Endothelial cell of umbilical vein (primary cell): ENCODE data around the gene ITGA3. TPM values are rescaled to one million over a fixed set of nuclear protein-coding genes. Genes with fewer than 3 reads are reported as not detected.

Experiments used
- BruUV-seq: library from RNA; stranded (reverse); fragments of 400-500 nt; replicated peaks from 2 replicates; lab custom pipeline; 2021; lab: Mats Ljungman, UMichigan
- CTCF ChIA-PET: fragments of 300-600, 350-600 bp; sonication (Branson Sonifier 250); formaldehyde crosslinking; loops from one replicate; lab custom pipeline; 2021; ENCODE audit warnings: antibody characterized with exemption, inconsistent platforms; lab: Charles Lee
- POLR2A ChIA-PET: fragments of 300-600, 350-600 bp; sonication (Branson Sonifier 250); formaldehyde crosslinking; loops from one replicate; lab custom pipeline; 2021; ENCODE audit warnings: antibody characterized with exemption, inconsistent platforms; lab: Charles Lee
- DNase-seq: peaks from one replicate; pipeline ENCODE4 v3.0.0-alpha.2; 2011; ENCODE audit warnings: low read depth, low spot score
- FAIRE-seq: peaks from 2 replicates; lab custom pipeline; 2011; peaks lifted over from hg19 to GRCh38; lab: Jason Lieb, UNC
- H2AFZ ChIP-seq: 2 replicates; pipeline ENCODE4 v1.6.0; 2012; ENCODE audit warnings: low read depth, low read length, control low read depth, inconsistent platforms
- H3K27ac ChIP-seq: 2 replicates; pipeline ENCODE4 v1.5.1; 2011; ENCODE audit warnings: low read depth, mild to moderate bottlenecking, control low read depth, low read length, moderate library complexity; ENCODE audit not compliant: insufficient read depth
- H3K27me3 ChIP-seq, 2 experiments: 2 replicates each; pipeline versions ENCODE4 v1.6.0 to v1.6.1; 2011; ENCODE audit warnings: low read length in 2 of 2, mixed read lengths in 1 of 2; ENCODE audit not compliant: control insufficient read depth in 2 of 2, insufficient read depth in 2 of 2
- H3K36me3 ChIP-seq, 2 experiments: 2 replicates in 1 of 2; 3 replicates in 1 of 2; pipeline ENCODE4 v1.5.1; 2011; ENCODE audit warnings: low read length in 2 of 2, mild to moderate bottlenecking in 1 of 2, moderate library complexity in 1 of 2; ENCODE audit not compliant: control insufficient read depth in 2 of 2, insufficient read depth in 2 of 2; ENCODE audit errors: extremely low read depth in 1 of 2
- H3K4me1 ChIP-seq: 3 replicates; pipeline ENCODE4 v1.5.1; 2011; ENCODE audit warnings: mild to moderate bottlenecking, low read length; ENCODE audit not compliant: control insufficient read depth, insufficient read depth; ENCODE audit errors: extremely low read depth
- H3K4me2 ChIP-seq: 2 replicates; pipeline ENCODE4 v1.6.1; 2011; ENCODE audit warnings: low read length, control low read depth, mixed read lengths; ENCODE audit not compliant: insufficient read depth
- H3K4me3 ChIP-seq, 3 experiments: fragments of 200-600 bp in 1 of 3; sonication (generic), shearing (Covaris generic) in 1 of 3; replicated peaks in 1 of 3; 2 replicates each; pipeline ENCODE4 v1.5.1; 2011 to 2016; ENCODE audit warnings: control low read depth in 3 of 3, low read length in 3 of 3, mild to moderate bottlenecking in 2 of 3, inconsistent platforms in 1 of 3, low read depth in 1 of 3, moderate library complexity in 1 of 3; ENCODE audit not compliant: insufficient read depth in 1 of 3
- H3K79me2 ChIP-seq: 2 replicates; pipeline ENCODE4 v1.6.0; 2012; ENCODE audit warnings: low read length, inconsistent platforms; ENCODE audit not compliant: control insufficient read depth, insufficient read depth
- H3K9ac ChIP-seq: replicated peaks from 2 replicates; pipeline ENCODE3; 2011; ENCODE audit warnings: low read length, control low read depth; ENCODE audit not compliant: insufficient read depth; ENCODE audit errors: extremely low read depth
- H3K9me1 ChIP-seq: replicated peaks from 3 replicates; pipeline ENCODE4 v1.6.0; 2011; ENCODE audit warnings: mild to moderate bottlenecking, low read length; ENCODE audit not compliant: control insufficient read depth, insufficient read depth; ENCODE audit errors: extremely low read depth
- H3K9me3 ChIP-seq: replicated peaks from 2 replicates; pipeline ENCODE4 v1.5.1; 2012; ENCODE audit warnings: low read length, inconsistent platforms; ENCODE audit not compliant: control insufficient read depth, insufficient read depth
- H4K20me1 ChIP-seq: replicated peaks from 2 replicates; pipeline ENCODE3; 2011; ENCODE audit warnings: mild to moderate bottlenecking, low read length; ENCODE audit not compliant: control insufficient read depth, insufficient read depth; ENCODE audit errors: extremely low read depth
- FOS ChIP-seq: IDR thresholded peaks from 2 replicates; pipeline ENCODE4 v1.6.1; 2011; ENCODE audit warnings: mild to moderate bottlenecking, low read length, moderate library complexity, borderline replicate concordance; ENCODE audit not compliant: insufficient read depth
- GATA2 ChIP-seq: IDR thresholded peaks from 2 replicates; pipeline ENCODE4 v1.7.0; 2011; ENCODE audit warnings: low read depth, mild to moderate bottlenecking, moderate library complexity, mixed read lengths, low read length; ENCODE audit not compliant: insufficient read length, insufficient read depth
- JUN ChIP-seq: IDR thresholded peaks from 2 replicates; pipeline ENCODE4 v1.6.1; 2011; ENCODE audit warnings: borderline replicate concordance, low read depth; ENCODE audit not compliant: insufficient read length, insufficient read depth
- MYC ChIP-seq: IDR thresholded peaks from one replicate; pipeline ENCODE4 v1.6.1; 2011; ENCODE audit warnings: mild to moderate bottlenecking, low read depth, low read length
- POLR2A ChIP-seq: IDR thresholded peaks from 2 replicates; pipeline ENCODE4 v1.6.1; 2012; ENCODE audit warnings: low read depth, mild to moderate bottlenecking, control low read depth, low read length
- POLR2AphosphoS5 ChIP-seq: IDR thresholded peaks from 2 replicates; pipeline ENCODE4 v1.6.1; 2012; ENCODE audit warnings: low read depth, mild to moderate bottlenecking, control low read depth, low read length, moderate library complexity; ENCODE audit not compliant: insufficient read depth
- dilution Hi-C: fragments of 300-500 bp; cut with MboI; formaldehyde crosslinking; loops from one replicate; pipeline ENCODE4 v1.15.0; 2019; ENCODE audit warnings: low sequenced_read_pairs; ENCODE audit not compliant: extremely low pct_ligation_motif_present
- intact Hi-C: fragments of 100-400 bp; cut with micrococcal nuclease; formaldehyde crosslinking; loops from one replicate; pipeline ENCODE4 v1.10.0; 2022
- polyA plus RNA-seq, 4 experiments: library from polyadenylated mRNA; depleted of rRNA in 3 of 4; stranded (reverse) in 3 of 4; unstranded in 1 of 4; fragments of >200 nt; gene quantifications; 2 replicates each; pipeline versions ENCODE4 v1.2.1 to v1.2.3, GENCODE V29; 2011 to 2012; ENCODE audit warnings: missing spikeins in 1 of 4
- total RNA-seq: library from RNA; stranded (reverse); gene quantifications from 2 replicates; pipeline ENCODE4 v1.2.3, GENCODE V29; 2021
- TF ChIP-seq, protein P1 (sequence below), 2 donors: IDR thresholded peaks; 1 replicate in 1 of 2; 2 replicates in 1 of 2; pipeline ENCODE4 v1.5.1; 2011; ENCODE audit warnings: low read length in 2 of 2, mild to moderate bottlenecking in 2 of 2, moderate library complexity in 2 of 2, control low read depth in 1 of 2, inconsistent platforms in 1 of 2, low read depth in 1 of 2; ENCODE audit not compliant: insufficient read depth in 1 of 2; ENCODE audit errors: extremely low read depth in 1 of 2
- TF ChIP-seq, protein P2 (sequence below): IDR thresholded peaks from 2 replicates; pipeline ENCODE4 v1.6.1; 2011; ENCODE audit not compliant: insufficient read depth, insufficient read length

Gene ITGA3
- total and polyA plus RNA-seq, 2 donors (not counting 3 experiments of a cell fraction or from before 2014, with no cell fraction given) = 92.7 to 112 TPM

DNA sequence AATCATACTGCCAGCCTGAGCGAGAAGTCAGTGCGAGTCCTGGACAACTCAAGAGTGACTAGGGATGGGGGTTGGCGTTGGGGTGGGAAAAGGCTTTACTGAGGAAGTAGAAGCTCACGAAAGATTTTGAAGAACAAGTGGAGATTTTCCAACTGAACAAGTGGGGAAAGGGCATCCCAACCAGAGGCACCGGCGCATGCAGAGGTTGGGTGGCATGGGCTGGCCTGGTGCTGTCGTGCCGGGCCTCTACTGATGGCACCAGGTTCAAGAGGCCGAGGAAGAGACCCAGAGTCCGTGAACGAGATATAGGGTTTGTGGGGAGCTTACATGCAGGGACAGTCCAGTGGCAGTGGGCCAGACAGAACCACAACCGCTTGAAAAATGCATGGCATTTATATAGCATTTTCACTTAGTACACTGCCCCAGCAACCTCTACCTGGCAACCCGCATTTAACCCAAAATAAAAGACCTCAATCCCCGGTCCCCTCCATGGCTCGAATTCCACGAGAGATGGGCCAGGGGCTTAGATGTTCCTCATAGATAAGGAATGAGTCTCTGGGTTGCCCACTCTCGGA is 7.7 kb upstream of the ITGA3 start:
- Histone ChIP-seq H3K9me3 (no peaks in the 10 kb centered on the region), H3K9ac (no peak overlapping the region), H3K27me3 (no peaks in the 10 kb centered on the region), H3K9me1 (no peaks in the 10 kb centered on the region), H3K27ac (peak overlapping the region; percentile 91), H4K20me1 (no peaks in the 10 kb centered on the region), H3K4me2 (no peak overlapping the region), H3K4me3 (no peak overlapping the region), H3K36me3 (no peaks in the 10 kb centered on the region), H3K4me1 (peaks cover 66% of the 10 kb centered on the region), H3K79me2 (no peaks in the 10 kb centered on the region), H2AFZ (no peak overlapping the region)
- TF ChIP-seq, protein P1, sequence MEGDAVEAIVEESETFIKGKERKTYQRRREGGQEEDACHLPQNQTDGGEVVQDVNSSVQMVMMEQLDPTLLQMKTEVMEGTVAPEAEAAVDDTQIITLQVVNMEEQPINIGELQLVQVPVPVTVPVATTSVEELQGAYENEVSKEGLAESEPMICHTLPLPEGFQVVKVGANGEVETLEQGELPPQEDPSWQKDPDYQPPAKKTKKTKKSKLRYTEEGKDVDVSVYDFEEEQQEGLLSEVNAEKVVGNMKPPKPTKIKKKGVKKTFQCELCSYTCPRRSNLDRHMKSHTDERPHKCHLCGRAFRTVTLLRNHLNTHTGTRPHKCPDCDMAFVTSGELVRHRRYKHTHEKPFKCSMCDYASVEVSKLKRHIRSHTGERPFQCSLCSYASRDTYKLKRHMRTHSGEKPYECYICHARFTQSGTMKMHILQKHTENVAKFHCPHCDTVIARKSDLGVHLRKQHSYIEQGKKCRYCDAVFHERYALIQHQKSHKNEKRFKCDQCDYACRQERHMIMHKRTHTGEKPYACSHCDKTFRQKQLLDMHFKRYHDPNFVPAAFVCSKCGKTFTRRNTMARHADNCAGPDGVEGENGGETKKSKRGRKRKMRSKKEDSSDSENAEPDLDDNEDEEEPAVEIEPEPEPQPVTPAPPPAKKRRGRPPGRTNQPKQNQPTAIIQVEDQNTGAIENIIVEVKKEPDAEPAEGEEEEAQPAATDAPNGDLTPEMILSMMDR (IDR thresholded peaks at IDR 0.05; ENCODE audit: extremely low read depth in 1 of 2, insufficient read depth in 1 of 2, low read depth in 1 of 2, low read length in 2 of 2) = no peak
- TF ChIP-seq MYC = no peak
- TF ChIP-seq GATA2 = no peak
- TF ChIP-seq, protein P2, sequence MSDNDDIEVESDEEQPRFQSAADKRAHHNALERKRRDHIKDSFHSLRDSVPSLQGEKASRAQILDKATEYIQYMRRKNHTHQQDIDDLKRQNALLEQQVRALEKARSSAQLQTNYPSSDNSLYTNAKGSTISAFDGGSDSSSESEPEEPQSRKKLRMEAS = no peak
- TF ChIP-seq POLR2AphosphoS5 = no peak
- TF ChIP-seq POLR2A = no peak
- TF ChIP-seq JUN = no peak
- TF ChIP-seq FOS = no peak
- ChIA-PET CTCF (interaction anchor here (2.3 to 3.1 kb wide), 2 partner anchors 8 to 20 kb away, joined by 8 to 24 read pairs; partner anchors contain the start of gene ITGA3), POLR2A (no interaction called here)
- intact Hi-C loops = no loop called here
- dilution Hi-C loops = no loop called here
- no peak for DNase-seq
- no peak for FAIRE-seq
- no TSS peak for BruUV-seq
